Measurements from ENCODE around the gene MYL7.

Gene MYL7

GRCh38 chr7:44144426-44144967 lies 3.4 kb upstream of the MYL7 start:
- no peak for DNase-seq (ENCODE audit: low read depth, low spot score)
- H3K9ac ChIP-seq (ENCODE audit: insufficient read length) = no peak overlapping the region
- TF ChIP-seq FOXP2 (optimal IDR thresholded peaks at IDR 0.05; ENCODE audit: control extremely low read depth, extremely low read length, insufficient read depth) (no peak), POLR2AphosphoS5 (IDR thresholded peaks at IDR 0.05; ENCODE audit: borderline replicate concordance, low read depth, low read length) (no peak), EZH2 (IDR thresholded peaks at IDR 0.05) (no peak)
- H3K4me3 ChIP-seq = no peak overlapping the region
- no peaks in the 10 kb centered on the region for H3K36me3 ChIP-seq (ENCODE audit: insufficient read depth, low read length)
- no peaks in the 10 kb centered on the region for H3K9me3 ChIP-seq (ENCODE audit: low read depth, low read length)
- no peak overlapping the region for H3K27ac ChIP-seq

- TF ChIP-seq POLR2AphosphoS5 (IDR thresholded peaks at IDR 0.05; ENCODE audit: borderline replicate concordance, low read depth, low read length) = no peak
- TF ChIP-seq FOXP2 (optimal IDR thresholded peaks at IDR 0.05; ENCODE audit: control extremely low read depth, extremely low read length, insufficient read depth) = no peak
- no peak for TF ChIP-seq EZH2 (IDR thresholded peaks at IDR 0.05)
- Histone ChIP-seq H3K4me3 (no peak overlapping the region), H3K9me3 (ENCODE audit: low read depth, low read length) (no peaks in the 10 kb centered on the region), H3K36me3 (ENCODE audit: insufficient read depth, low read length) (no peaks in the 10 kb centered on the region), H3K27ac (no peak overlapping the region), H3K9ac (ENCODE audit: insufficient read length) (no peak overlapping the region)
- DNase-seq (ENCODE audit: low read depth, low spot score) = no peak
Measured at GRCh38 chr7:44143646-44144250, 2.6 kb upstream of the MYL7 start.

DNA sequence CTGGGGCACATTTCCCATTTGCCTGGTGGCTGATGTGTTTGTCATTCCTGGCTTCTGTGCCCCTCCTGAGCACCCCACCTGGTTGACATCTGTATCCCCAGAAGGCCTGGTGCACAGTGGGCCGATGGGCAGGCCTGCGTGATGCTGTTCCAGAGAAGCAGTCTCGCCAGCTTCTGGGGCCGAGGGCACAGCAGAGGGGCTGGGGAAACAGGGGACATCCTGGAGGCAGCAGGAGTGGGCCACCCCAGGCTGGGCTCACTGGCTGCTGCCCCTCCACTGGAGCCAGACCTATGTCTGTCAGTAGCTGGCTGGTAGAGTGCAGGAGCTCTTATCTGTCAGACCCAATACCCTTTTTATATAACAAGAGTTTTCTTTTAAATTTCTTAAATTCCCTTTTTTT lies 896 bp upstream of the MYL7 start:
- Histone ChIP-seq H3K4me3 (no peak overlapping the region), H3K27ac (no peak overlapping the region), H3K9ac (ENCODE audit: insufficient read length) (no peak overlapping the region), H3K36me3 (ENCODE audit: insufficient read depth, low read length) (no peaks in the 10 kb centered on the region), H3K9me3 (ENCODE audit: low read depth, low read length) (no peaks in the 10 kb centered on the region)
- TF ChIP-seq FOXP2 (optimal IDR thresholded peaks at IDR 0.05; ENCODE audit: control extremely low read depth, extremely low read length, insufficient read depth) (no peak), POLR2AphosphoS5 (IDR thresholded peaks at IDR 0.05; ENCODE audit: borderline replicate concordance, low read depth, low read length) (no peak), EZH2 (IDR thresholded peaks at IDR 0.05) (no peak)
- no peak for DNase-seq (ENCODE audit: low read depth, low spot score)

- Histone ChIP-seq H3K9me3 (ENCODE audit: low read depth, low read length) (no peaks in the 10 kb centered on the region), H3K4me3 (no peak overlapping the region), H3K27ac (no peak overlapping the region), H3K36me3 (ENCODE audit: insufficient read depth, low read length) (no peaks in the 10 kb centered on the region), H3K9ac (ENCODE audit: insufficient read length) (no peak overlapping the region)
- no peak for TF ChIP-seq POLR2AphosphoS5 (IDR thresholded peaks at IDR 0.05; ENCODE audit: borderline replicate concordance, low read depth, low read length)
- no peak for TF ChIP-seq FOXP2 (optimal IDR thresholded peaks at IDR 0.05; ENCODE audit: control extremely low read depth, extremely low read length, insufficient read depth)
- TF ChIP-seq EZH2 (IDR thresholded peaks at IDR 0.05) = no peak
- DNase-seq (ENCODE audit: low read depth, low spot score) = no peak
Measured at GRCh38 chr7:44140341-44140740, 791 bp downstream of the MYL7 start.

GRCh38 chr7:44139311-44140010 lies 1.7 kb downstream of the MYL7 start:
- Histone ChIP-seq H3K4me3 (no peak overlapping the region), H3K27ac (no peak overlapping the region), H3K36me3 (ENCODE audit: insufficient read depth, low read length) (no peaks in the 10 kb centered on the region), H3K9ac (ENCODE audit: insufficient read length) (no peak overlapping the region), H3K9me3 (ENCODE audit: low read depth, low read length) (no peaks in the 10 kb centered on the region)
- no peak for TF ChIP-seq POLR2AphosphoS5 (IDR thresholded peaks at IDR 0.05; ENCODE audit: borderline replicate concordance, low read depth, low read length)
- DNase-seq (ENCODE audit: low read depth, low spot score) = no peak

- DNase-seq (ENCODE audit: low read depth, low spot score) = no peak
- Histone ChIP-seq H3K9ac (ENCODE audit: insufficient read length) (no peak overlapping the region), H3K9me3 (ENCODE audit: low read depth, low read length) (no peaks in the 10 kb centered on the region), H3K27ac (no peak overlapping the region), H3K36me3 (ENCODE audit: insufficient read depth, low read length) (no peaks in the 10 kb centered on the region), H3K4me3 (no peak overlapping the region)
- TF ChIP-seq EZH2 (IDR thresholded peaks at IDR 0.05) = no peak
Measured at GRCh38 chr7:44138698-44139097, 2.4 kb downstream of the MYL7 start.

GRCh38 chr7:44136731-44137130 lies 4.4 kb downstream of the MYL7 start:
- H3K4me3 ChIP-seq = no peak overlapping the region
- H3K9me3 ChIP-seq (ENCODE audit: low read depth, low read length) = no peaks in the 10 kb centered on the region
- H3K9ac ChIP-seq (ENCODE audit: insufficient read length) = no peak overlapping the region
- DNase-seq (ENCODE audit: low read depth, low spot score) = no peak
- no peaks in the 10 kb centered on the region for H3K36me3 ChIP-seq (ENCODE audit: insufficient read depth, low read length)
- no peak overlapping the region for H3K27ac ChIP-seq
- TF ChIP-seq POLR2AphosphoS5 (IDR thresholded peaks at IDR 0.05; ENCODE audit: borderline replicate concordance, low read depth, low read length) = no peak
- no peak for TF ChIP-seq FOXP2 (optimal IDR thresholded peaks at IDR 0.05; ENCODE audit: control extremely low read depth, extremely low read length, insufficient read depth)
- TF ChIP-seq EZH2 (IDR thresholded peaks at IDR 0.05) = no peak

GRCh38 chr7:44134943-44135628 lies 6.0 kb downstream of the MYL7 start:
- no peaks in the 10 kb centered on the region for H3K9me3 ChIP-seq (ENCODE audit: low read depth, low read length)
- H3K27ac ChIP-seq = no peak overlapping the region

More at GRCh38 chr7:44134943-44135628, 6.0 kb downstream of the MYL7 start:
- no peak overlapping the region for H3K9ac ChIP-seq (ENCODE audit: insufficient read length)
- H3K36me3 ChIP-seq (ENCODE audit: insufficient read depth, low read length) = no peaks in the 10 kb centered on the region
- DNase-seq (ENCODE audit: low read depth, low spot score) = no peak
- TF ChIP-seq FOXP2 (optimal IDR thresholded peaks at IDR 0.05; ENCODE audit: control extremely low read depth, extremely low read length, insufficient read depth) = no peak
- no peak for TF ChIP-seq EZH2 (IDR thresholded peaks at IDR 0.05)
- TF ChIP-seq POLR2AphosphoS5 (IDR thresholded peaks at IDR 0.05; ENCODE audit: borderline replicate concordance, low read depth, low read length) = no peak
- H3K4me3 ChIP-seq = no peak overlapping the region
